Measurements from ENCODE around the gene LCE2A.

The LCE2A gene

GRCh38 chr1:152743371-152744145, 45.4 kb downstream of the LCE2A start:
- no peak for DNase-seq

DNA sequence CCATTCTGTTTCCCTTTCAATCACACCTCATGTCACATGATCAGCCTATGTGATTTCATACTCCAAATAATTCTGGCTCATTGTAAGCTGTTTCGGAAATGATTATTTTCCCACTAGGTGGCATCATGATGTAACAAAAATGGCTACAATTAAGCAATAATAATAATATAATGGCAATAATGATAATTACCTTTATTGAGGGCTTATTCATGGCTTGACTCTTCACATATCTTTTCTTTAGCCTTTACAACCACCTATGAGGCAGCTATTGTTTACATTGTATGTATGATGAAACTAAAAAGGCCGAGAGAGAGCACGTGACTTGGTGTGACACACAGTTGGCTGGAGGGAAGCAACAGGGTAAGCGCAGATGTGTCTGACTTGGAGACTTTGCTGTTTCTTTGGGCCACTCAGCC, 47.2 kb downstream of the LCE2A start:
- no peak for DNase-seq

DNA sequence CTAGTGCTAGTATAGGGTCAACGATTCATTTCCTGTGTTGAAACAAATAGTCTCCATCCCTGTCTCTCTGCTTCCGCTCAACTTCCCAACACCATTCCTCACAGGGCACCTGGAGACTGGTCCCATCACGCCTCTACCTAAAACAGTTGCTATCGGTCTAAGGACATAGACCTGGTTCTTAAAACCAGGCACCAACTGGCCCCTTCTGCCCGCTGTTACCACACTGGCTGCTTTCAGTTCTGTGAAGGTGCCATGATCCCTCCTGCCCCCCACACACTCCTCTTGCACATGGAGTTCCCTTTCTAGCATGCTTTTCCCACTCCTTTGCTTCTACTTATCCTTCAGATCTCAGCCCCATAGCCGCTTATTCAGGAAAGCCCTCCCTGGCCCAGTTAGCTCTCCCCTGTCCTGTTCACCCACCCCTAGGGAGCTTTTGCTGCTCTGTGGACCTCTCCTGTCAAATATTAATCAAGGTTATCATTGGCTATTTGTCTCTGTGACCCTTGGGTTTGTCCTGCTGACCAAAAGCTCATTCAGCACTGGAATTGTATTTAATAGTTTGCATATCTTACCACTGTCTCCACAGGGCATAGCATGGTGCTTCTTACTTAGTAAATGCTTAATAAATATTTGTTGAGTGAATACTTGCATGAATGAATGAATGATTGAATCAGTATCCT, 47.8 kb downstream of the LCE2A start:
- no peak for DNase-seq

DNA sequence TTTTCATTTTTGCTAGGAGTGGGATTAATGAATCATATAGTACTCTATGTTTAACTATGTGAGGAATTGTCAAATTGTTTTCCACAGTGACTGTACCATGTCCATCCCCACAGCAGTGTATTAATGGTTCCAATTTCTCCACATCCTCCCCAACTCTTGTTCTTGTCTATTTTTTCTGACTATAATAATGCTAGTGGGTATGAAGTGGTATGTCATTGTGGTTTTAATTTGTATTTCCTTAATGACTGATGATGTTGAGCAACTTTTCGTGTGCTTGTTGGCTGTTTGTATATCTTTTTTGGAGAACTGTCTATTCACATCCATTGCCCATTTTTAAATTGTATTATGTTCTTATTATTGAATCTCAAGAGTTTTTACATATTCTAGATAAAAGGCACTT, 49.7 kb downstream of the LCE2A start:
- no peak for DNase-seq

Data from activated CD4-positive, alpha-beta T cell treated with anti-CD3 and anti-CD28 coated beads, Interleukin-2, amount 50 U/mL, for 48 hours (primary cell).